ENCODE results near the gene ADAMTS3.

- no peak for TF ChIP-seq CTCF (IDR thresholded peaks at IDR 0.05)
- TF ChIP-seq POLR2A (IDR thresholded peaks at IDR 0.05): no peak
Measured at GRCh38 chr4:72442147-72442546, 126.9 kb downstream of the ADAMTS3 start.
